Hindlimb muscle (tissue), 1 donor: ENCODE results near the gene KATNB1. TPM values are rescaled to one million over a fixed set of nuclear protein-coding genes. Genes with fewer than 3 reads are reported as not detected.
"Not testable (repeated sequence)": the region's sequence is repeated elsewhere in the genome, so short reads cannot be mapped to it uniquely, and the experiment has no call there.

Source experiments
- DNase-seq: peaks from one replicate; pipeline ENCODE4 v3.0.0-alpha.2; 2013
- polyA plus RNA-seq: library from polyadenylated mRNA; unstranded; fragments of 120-200 nt; gene quantifications from one replicate; pipeline ENCODE4 v1.2.1, GENCODE V29; 2013; ENCODE audit not compliant: insufficient read length

KATNB1 gene
- polyA plus RNA-seq, 1 donor: 53.8 TPM

DNA sequence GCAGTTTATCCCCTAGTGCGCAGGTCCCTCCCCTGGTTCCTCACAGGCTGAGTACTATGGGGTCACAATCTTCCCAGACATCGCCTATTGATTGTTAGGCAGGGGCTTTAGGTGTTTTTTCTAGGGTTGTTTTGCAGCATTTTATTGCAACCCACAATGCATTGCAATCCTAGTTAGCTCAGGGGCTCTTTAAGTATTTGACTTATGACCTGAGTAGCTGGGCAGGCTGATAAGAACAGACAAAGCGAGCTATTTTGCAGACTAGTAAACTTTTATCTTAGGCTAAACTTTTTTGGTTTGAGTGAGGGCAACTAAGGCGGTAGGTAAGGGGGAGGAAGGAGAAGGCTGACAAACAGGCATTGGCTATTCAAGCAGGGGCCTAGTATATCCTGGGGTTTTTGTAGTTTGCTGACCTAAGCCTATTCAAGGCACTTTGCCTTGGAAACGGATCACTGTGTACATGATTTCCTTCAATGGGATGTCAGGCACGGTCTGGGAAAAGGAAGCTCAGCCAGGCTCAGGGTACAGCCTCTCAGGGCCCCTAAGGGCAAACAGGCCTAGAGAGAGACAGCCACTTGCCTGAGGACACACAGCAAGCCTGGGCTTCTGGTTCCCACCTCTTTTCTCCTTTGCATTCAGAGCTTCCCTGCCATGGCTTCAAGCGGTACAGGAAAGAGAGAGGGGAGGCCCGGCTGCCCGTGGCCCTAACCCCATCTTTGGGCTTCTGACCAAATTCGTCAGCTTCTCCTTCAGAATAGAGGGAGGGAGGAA is 34.6 kb upstream of the KATNB1 start:
- no peak for DNase-seq

DNA sequence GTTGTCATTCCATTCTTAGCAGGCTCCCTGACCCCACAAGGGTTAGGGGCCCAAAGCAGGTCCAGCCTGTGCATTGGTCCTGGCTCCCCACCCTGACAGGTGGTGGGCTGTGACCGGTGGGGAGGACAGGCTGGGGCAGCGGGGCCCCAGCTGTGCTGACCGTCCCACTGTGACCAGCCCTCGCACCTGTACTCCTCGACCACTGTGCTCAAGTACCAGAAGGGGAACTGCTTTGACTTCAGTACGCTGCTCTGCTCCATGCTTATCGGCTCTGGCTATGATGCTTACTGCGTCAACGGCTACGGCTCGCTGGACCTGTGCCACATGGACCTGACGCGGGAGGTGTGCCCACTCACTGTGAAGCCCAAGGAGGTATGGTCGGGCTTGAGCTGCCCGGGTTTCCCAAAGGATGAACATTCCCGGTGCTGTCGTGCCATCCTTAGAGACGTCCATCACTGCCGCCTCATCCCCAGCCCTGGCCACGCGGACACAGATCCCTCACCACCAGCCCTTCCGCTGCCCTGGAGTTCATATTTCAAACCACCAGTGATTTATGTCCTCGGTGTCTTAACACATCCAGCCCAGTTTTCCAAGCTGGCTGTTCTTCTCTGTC is 33.7 kb upstream of the KATNB1 start:
- DNase-seq: no peak

DNA sequence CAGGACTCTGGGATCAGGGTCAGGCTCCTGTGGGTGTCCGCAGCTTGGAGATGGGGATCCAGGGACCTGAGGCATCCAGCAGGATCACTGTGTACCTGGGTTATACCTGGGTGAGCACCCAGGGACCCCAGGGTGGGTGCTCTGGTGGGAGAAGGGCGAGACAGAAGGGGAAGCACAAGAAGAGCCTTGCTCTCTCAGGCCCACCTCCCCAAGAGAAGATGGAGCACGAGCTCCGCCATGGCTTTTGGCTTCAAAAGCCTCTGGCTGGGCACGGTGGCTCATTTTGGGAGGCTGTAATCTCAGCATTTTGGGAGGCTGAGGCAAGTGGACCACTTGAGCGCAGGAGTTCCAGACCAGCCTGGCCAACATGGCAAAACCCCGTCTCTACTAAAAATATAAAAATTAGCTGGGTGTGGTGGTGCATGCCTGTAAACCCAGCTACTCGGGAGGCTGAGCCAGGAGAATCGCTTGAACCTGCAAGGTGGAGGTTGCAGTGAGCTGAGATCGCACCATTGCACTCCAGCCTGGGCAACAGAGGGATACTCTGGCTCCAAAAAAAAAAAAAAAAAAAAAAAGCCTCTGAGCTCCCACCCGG is 32.1 kb upstream of the KATNB1 start:
- no peak for DNase-seq

GRCh38 chr16:57704011-57704904 is 31.3 kb upstream of the KATNB1 start:
- DNase-seq: no peak

DNA sequence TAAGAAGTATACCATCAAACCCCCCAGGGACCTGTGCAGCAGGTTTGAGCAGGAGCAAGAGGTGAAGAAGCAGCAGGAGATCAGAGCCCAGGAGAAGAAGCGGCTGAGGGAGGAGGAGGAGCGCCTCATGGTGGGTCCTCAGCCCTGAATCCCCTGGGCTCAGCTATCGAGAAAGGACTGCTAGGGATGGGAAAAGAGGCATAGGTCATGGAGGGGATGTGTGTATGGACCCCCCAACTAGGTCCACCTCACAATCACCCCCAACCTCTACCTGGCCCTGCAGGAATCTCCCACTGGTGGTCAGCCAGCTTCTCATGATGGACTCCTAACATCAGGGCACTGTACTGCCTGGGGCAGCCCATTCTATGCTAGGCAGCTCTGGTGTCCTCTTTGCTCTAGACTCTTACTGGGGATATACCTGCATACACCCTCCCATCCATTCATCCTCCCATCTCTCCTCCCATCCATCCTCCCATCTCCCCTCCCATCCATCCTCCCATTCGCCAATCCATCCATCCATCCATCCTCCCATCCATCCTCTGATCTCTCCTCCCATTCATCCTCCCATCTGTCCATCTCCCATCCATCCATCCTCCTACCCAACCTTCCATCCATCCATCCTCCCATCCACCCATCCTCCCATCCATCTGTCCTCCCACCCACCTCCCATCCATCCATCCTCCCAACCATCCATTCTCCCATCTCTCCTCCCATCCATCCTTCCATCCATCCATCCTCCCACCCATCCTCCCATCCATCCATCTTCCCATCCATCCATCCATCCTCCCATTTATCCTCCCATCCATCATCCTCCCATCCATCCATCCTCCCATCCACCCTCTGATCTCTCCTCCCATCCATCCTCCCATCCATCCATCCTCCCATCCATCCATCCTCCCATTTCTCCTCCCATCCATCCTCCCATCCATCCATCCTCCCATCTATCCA is 30.4 kb upstream of the KATNB1 start:
- DNase-seq: no peak

DNA sequence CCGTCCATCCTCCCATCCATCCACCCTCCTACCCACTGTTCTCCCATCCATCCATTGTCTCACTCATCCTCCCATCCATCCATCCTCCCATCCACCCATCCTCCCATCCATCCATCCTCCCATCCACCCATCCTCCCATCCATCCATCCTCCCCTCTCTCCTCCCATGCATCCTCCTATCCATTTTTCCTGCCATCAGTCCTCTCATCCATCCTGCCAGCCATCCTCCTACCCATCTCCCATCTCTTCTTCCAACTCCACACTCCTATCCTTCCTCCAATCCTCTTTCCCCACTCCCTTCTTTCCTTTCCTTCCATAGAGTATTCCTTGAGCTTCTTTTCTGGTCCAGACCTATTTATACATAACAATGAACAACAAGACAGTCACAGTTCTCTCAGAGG is 28.9 kb upstream of the KATNB1 start:
- no peak for DNase-seq

GRCh38 chr16:57707331-57707730 is 28.2 kb upstream of the KATNB1 start:
- DNase-seq: no peak

GRCh38 chr16:57708168-57708567 is 27.4 kb upstream of the KATNB1 start:
- DNase-seq: no peak

- no peak for DNase-seq
These were observed 25.9 kb upstream of the KATNB1 start for GRCh38 chr16:57709663-57710062.

DNA sequence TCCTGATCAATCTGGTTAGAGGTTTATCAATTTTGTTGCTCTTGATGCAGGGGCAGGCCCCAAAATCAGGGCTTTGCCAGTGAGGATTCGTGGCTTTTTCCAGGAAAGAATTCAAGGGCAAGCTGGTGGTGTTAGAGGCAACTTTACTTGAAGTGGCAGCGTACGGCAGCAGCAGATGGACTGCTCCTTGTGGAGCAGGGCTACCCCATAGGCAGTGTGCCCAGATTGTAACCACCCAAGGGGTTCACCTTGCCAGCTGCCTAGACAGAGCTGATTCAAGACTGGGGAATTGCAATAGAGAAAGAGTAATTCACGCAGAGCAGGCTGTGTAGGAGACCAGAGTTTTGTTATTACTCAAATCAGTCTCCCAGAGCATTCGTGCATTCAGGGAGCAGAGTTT is 24.2 kb upstream of the KATNB1 start:
- no peak for DNase-seq

GRCh38 chr16:57711993-57712392 is 23.6 kb upstream of the KATNB1 start:
- no peak for DNase-seq

DNA sequence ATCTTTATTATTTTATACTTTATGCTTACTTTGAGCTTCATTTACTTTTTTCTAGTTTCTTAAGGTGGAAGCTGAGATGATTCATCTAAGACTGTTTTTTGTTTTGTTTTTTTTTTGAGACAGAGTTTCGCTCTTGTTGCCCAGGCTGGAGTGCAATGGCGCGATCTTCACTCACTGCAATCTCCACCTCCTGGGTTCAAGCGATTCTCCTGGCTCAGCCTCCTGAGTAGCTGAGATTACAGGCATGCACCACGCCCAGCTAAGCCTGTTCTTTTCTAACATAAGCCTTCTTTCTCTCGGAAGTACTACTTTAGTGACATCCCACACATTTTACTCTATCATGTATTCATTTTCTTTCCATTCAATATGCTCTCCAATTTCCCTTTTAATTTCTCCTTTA is 23.0 kb upstream of the KATNB1 start:
- not testable (repeated sequence) for DNase-seq

DNA sequence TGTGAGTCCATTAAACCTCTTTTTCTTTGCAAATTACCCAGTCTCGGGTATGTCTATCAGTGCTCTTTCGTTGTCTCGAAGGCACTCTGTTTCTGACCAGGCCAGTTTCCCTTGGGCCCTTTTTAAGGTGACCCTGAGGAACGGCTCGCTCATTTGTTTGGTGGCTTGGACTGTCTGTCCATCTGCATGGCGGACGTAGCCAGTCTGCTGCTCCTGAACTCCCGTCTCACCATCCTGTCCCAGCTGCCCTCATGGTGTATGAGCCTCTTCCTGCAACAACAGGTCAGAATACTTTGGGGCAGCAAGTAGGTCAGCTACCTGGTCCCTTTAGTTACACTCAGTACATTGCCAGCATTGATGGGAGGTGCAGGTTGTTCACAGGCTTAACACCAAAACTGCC is 22.0 kb upstream of the KATNB1 start:
- no peak for DNase-seq

DNA sequence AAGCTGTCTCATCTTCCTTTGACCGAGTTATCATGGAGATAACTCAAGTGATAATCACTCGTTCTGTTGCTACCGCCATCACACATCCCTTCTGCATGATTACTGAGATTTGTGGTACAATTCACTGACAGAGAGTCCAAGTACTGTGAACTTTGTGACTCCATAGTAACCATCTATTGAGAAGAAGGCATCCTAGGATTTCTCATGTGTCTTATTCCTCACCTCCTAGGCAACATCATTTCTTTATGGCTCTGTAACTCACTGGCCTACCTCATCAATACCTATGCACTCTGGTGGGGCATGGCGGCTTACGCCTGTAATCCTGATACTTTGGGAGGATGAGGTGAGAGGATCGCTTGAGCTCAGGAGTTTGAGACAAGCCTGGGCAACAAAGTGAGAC is 21.5 kb upstream of the KATNB1 start:
- DNase-seq: no peak

- no peak for DNase-seq
These were observed 15.4 kb upstream of the KATNB1 start for GRCh38 chr16:57720142-57720575.

- no peak for DNase-seq
These were observed 14.0 kb upstream of the KATNB1 start for GRCh38 chr16:57721356-57722209.

- no peak for DNase-seq
These were observed 13.4 kb upstream of the KATNB1 start for GRCh38 chr16:57722210-57722499.

DNA sequence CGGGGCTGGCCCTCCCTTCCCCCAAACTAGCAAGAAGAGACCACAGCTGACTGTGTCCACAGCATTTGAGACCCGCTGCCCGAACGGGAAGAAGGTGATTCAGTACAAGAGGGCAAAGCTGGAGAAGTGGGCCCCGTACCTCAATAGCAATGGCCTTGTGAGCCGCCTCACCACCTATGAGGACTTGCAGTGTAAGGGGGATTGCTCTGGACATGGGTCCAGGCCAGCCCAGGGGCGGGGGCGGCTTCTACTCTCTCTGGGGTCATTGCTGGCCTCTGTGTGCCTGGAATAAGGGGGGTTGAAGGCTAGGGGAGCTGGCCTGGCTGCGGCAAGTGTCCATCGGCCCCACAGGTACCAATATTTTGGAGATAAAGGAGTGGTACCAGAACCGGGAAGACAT is 12.9 kb upstream of the KATNB1 start:
- no peak for DNase-seq

GRCh38 chr16:57723170-57723569 is 12.4 kb upstream of the KATNB1 start:
- no peak for DNase-seq

DNA sequence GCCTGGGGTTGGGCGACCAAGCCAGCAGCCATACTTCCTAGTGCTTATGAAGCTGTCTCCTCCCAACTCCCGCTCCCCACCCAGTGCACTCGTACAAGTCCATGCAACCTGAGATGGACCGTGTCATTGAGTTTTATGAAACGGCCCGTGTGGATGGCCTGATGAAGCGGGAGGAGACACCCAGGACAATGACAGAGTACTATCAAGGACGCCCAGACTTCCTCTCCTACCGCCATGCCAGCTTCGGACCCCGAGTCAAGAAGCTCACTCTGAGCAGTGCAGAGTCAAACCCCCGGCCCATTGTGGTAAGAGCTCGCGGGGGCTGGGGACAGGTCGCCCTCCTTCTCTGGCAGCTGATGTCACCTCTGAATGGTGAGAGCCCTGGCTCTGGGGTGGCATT is 11.0 kb upstream of the KATNB1 start:
- no peak for DNase-seq

DNA sequence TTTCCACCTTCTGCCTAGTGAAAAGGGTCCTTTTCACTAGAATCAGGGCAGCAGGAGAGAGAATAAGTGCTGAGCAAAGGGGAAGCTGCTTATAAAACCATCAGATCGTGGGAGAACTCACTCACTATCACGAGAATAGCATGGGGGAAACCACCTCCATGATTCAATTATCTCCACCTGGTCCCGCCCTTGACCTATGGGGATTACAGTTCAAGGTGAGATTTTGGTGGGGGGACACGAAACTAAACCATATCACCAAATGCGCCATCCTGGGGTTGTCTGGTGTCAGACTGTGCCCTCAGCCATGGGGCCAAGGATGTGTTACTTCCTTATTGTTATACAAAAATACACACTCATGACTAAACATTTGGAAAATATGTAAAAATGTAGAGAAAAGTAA is 10.4 kb upstream of the KATNB1 start:
- no peak for DNase-seq
